HG02798 (cell line): ENCODE measurements around the gene DTX4.

Experiments
- ATAC-seq: cut with Tn5 transposase; IDR thresholded peaks from one replicate; pipeline ENCODE4 v1.9.1; 2021; ENCODE audit warnings: mild to moderate bottlenecking; ENCODE audit not compliant: unreplicated experiment, poor library complexity

The DTX4 gene

GRCh38 chr11:59189986-59190385 lies 18.1 kb downstream of the DTX4 start:
- no peak for ATAC-seq

GRCh38 chr11:59191095-59191494 lies 19.2 kb downstream of the DTX4 start:
- ATAC-seq, result no peak

- no peak for ATAC-seq
Measured at GRCh38 chr11:59191890-59192289, 20.0 kb downstream of the DTX4 start.

GRCh38 chr11:59192446-59193020 lies 20.6 kb downstream of the DTX4 start:
- ATAC-seq, result no peak

- ATAC-seq, result no peak
Measured at GRCh38 chr11:59193587-59194130, 21.7 kb downstream of the DTX4 start.

GRCh38 chr11:59195586-59195985 lies 23.7 kb downstream of the DTX4 start:
- ATAC-seq, result no peak

- no peak for ATAC-seq
Measured at GRCh38 chr11:59196777-59197176, 24.8 kb downstream of the DTX4 start.

- ATAC-seq, result no peak
Measured at GRCh38 chr11:59197991-59198390, 26.1 kb downstream of the DTX4 start.

GRCh38 chr11:59198726-59199125 lies 26.8 kb downstream of the DTX4 start:
- ATAC-seq, result no peak

- ATAC-seq, result peak; percentile 59
Measured at GRCh38 chr11:59199546-59200422, 27.9 kb downstream of the DTX4 start.

GRCh38 chr11:59200423-59200746 lies 28.5 kb downstream of the DTX4 start:
- no peak for ATAC-seq

- ATAC-seq, result no peak
Measured at GRCh38 chr11:59201353-59201752, 29.4 kb downstream of the DTX4 start.

- no peak for ATAC-seq
Measured at GRCh38 chr11:59204746-59205145, 32.8 kb downstream of the DTX4 start.

GRCh38 chr11:59205648-59206047 lies 33.7 kb downstream of the DTX4 start:
- ATAC-seq, result no peak

GRCh38 chr11:59206635-59207034 lies 34.7 kb downstream of the DTX4 start:
- ATAC-seq, result no peak

GRCh38 chr11:59207988-59208451 lies 36.1 kb downstream of the DTX4 start:
- peak; percentile 81 for ATAC-seq

- no peak for ATAC-seq
Measured at GRCh38 chr11:59208956-59209355, 37.0 kb downstream of the DTX4 start.

GRCh38 chr11:59212222-59212621 lies 40.3 kb downstream of the DTX4 start:
- no peak for ATAC-seq

GRCh38 chr11:59212744-59213631 lies 41.1 kb downstream of the DTX4 start, which contains the start of gene MPEG1:
MPEG1 (minus strand) TSS chr11:59212927; CDS start chr11:59212865, 62 bp downstream.
- peak; percentile 15 for ATAC-seq

- ATAC-seq, result no peak
Measured at GRCh38 chr11:59214141-59214893, 42.4 kb downstream of the DTX4 start.
